K562 (cell line): ENCODE data around the gene MYBPC3. TPM values are rescaled to one million over a fixed set of nuclear protein-coding genes. Genes with fewer than 3 reads are reported as not detected.

Source experiments
- ARID4B ChIP-seq: sonication (generic); formaldehyde crosslinking; IDR thresholded peaks from 2 replicates; pipeline ENCODE4 v1.8.0; 2022; ENCODE audit warnings: mild to moderate bottlenecking, missing genetic modification reagents
- CGGBP1 ChIP-seq: fragments of 250-450 bp; sonication (Bioruptor Pico); IDR thresholded peaks from 2 replicates; pipeline ENCODE4 v1.9.0; 2021; ENCODE audit warnings: mild to moderate bottlenecking
- CTCF ChIP-seq, 3 experiments: IDR thresholded peaks in 2 of 3; conservative IDR thresholded peaks in 1 of 3; 2 replicates each; pipeline ENCODE4 v1.5.1; 2011 to 2012; ENCODE audit warnings: low read length in 3 of 3, mild to moderate bottlenecking in 3 of 3, control low read depth in 2 of 3, improper control_type of control experiment in 1 of 3, inconsistent platforms in 1 of 3, low read depth in 1 of 3, mixed read lengths in 1 of 3, moderate library complexity in 1 of 3; ENCODE audit not compliant: insufficient read depth in 2 of 3
- FOXK2 ChIP-seq, 2 experiments: fragments of 450-650 bp; IDR thresholded peaks in 1 of 2; conservative IDR thresholded peaks in 1 of 2; 2 replicates each; pipeline ENCODE4 v1.6.1; 2016; ENCODE audit warnings: low read depth in 2 of 2, mild to moderate bottlenecking in 1 of 2
- HIVEP1 ChIP-seq: fragments of 250-450 bp; sonication (Bioruptor Pico); IDR thresholded peaks from 2 replicates; pipeline ENCODE4 v1.4.0; 2020; ENCODE audit warnings: mild to moderate bottlenecking
- PKNOX1 ChIP-seq: fragments of 450-650 bp; IDR thresholded peaks from 2 replicates; pipeline ENCODE4 v1.6.1; 2016
- RBM22 ChIP-seq: fragments of 200-400 bp; formaldehyde crosslinking; IDR thresholded peaks from 2 replicates; pipeline ENCODE4 v1.6.1; 2018; ENCODE audit warnings: low read length, low read depth; ENCODE audit not compliant: poor library complexity, severe bottlenecking
- RERE ChIP-seq: sonication (generic); formaldehyde crosslinking; IDR thresholded peaks from 2 replicates; pipeline ENCODE4 v1.8.0; 2023; ENCODE audit warnings: missing genetic modification reagents, mild to moderate bottlenecking, borderline replicate concordance
- TRIM24 ChIP-seq, 2 experiments: fragments of 450-650 bp; IDR thresholded peaks; 2 replicates each; pipeline ENCODE4 v1.6.1; 2016
- ZBTB17 ChIP-seq: fragments of 450-650 bp; formaldehyde crosslinking; IDR thresholded peaks from 2 replicates; pipeline ENCODE4 v1.4.0; 2020; ENCODE audit warnings: mild to moderate bottlenecking
- ZNF41 ChIP-seq: fragments of 250-450 bp; sonication (Bioruptor Pico); conservative IDR thresholded peaks from 2 replicates; pipeline ENCODE4 v1.4.0; 2020; ENCODE audit warnings: mild to moderate bottlenecking
- ZNF551 ChIP-seq: fragments of 250-450 bp; sonication (Bioruptor Pico); IDR thresholded peaks from 2 replicates; pipeline ENCODE4 v1.5.0; 2021; ENCODE audit warnings: mild to moderate bottlenecking, moderate library complexity
- ZNF766 ChIP-seq: fragments of 200-800 bp; sonication (Bioruptor generic); conservative IDR thresholded peaks from 2 replicates; pipeline ENCODE4 v1.6.1; 2016; ENCODE audit warnings: missing genetic modification characterization, missing compliant biosample characterization
- polyA plus RNA-seq, 8 experiments: library from polyadenylated mRNA; depleted of rRNA in 4 of 8; stranded (reverse) in 5 of 8; unstranded in 3 of 8; fragments of >200 nt; fragmentation: Nextera tagmentation in 2 of 8; fragmentation: Illumina TruSeq in 1 of 8; extraction: Ambion mirVana in 2 of 8; extraction: Trizol in 1 of 8; gene quantifications; 2 replicates each; pipeline versions ENCODE4 v1.2.1 to v1.2.3, GENCODE V29; 2011 to 2014; ENCODE audit warnings: inconsistent platforms in 1 of 8, missing spikeins in 1 of 8
- total RNA-seq, 7 experiments: library from RNA; depleted of rRNA in 6 of 7; stranded (reverse); fragments of >200 nt in 6 of 7; fragmentation: Illumina TruSeq in 2 of 7; extraction: Trizol in 2 of 7; gene quantifications; 2 replicates each; pipeline versions ENCODE4 v1.2.1 to v1.2.3, GENCODE V29; 2011 to 2021; ENCODE audit warnings: low replicate concordance in 1 of 7

Gene MYBPC3
- total and polyA plus RNA-seq, 9 of the 15 experiments (the other 6 are each of a cell fraction or from before 2014, with no cell fraction given): 0.01 TPM; not detected in 8

- TF ChIP-seq ZNF551 (no peak), CTCF (IDR thresholded peaks at IDR 0.05 in 2 of 3, conservative IDR thresholded peaks at IDR 0.05 in 1 of 3; ENCODE audit: insufficient read depth in 2 of 3, low read depth in 1 of 3, low read length in 3 of 3) (peak in 2 of 3 experiments; percentile 20 to 27; a peak in 2 of 6 replicates), RERE (CRISPR knock-in tag) (no peak), CGGBP1 (CRISPR knock-in tag) (no peak), HIVEP1 (CRISPR knock-in tag) (no peak), FOXK2 (conservative IDR thresholded peaks at IDR 0.05 in 1 of 2, IDR thresholded peaks at IDR 0.05 in 1 of 2; ENCODE audit: low read depth in 2 of 2) (peak in 1 of 2 experiments; percentile 21; a peak in 1 of 4 replicates), RBM22 (no peak), PKNOX1 (peak; percentile 71; the same call in 1 of the 2 replicates), ZBTB17 (CRISPR knock-in tag) (no peak), ZNF766 (CRISPR knock-in tag) (0 out of 2 replicates have a peak, but pooled peaks have one; percentile 16), ZNF41 (CRISPR knock-in tag) (no peak), ARID4B (no peak), TRIM24 (IDR thresholded peaks at IDR 0.05) (peak; percentile 47 to 59; a peak in 3 of 4 replicates)
Observed at GRCh38 chr11:47376525-47377371, 24.2 kb upstream of the MYBPC3 start (continued).
